ENCODE results near the gene CD180.

The CD180 gene

GRCh38 chr5:67221487-67222242 is 25.1 kb upstream of the CD180 start:
- no peak for DNase-seq (ENCODE audit: low read depth)
- no peak for TF ChIP-seq MYC (IDR thresholded peaks at IDR 0.05; ENCODE audit: low read depth, low read length)
- no peak for TF ChIP-seq MAX (IDR thresholded peaks at IDR 0.05; ENCODE audit: low read depth, low read length)
- no peak overlapping the region for H3K4me3 ChIP-seq (ENCODE audit: low read depth, low read length)

- no peak for DNase-seq (ENCODE audit: low read depth)
- TF ChIP-seq CTCF (IDR thresholded peaks at IDR 0.05; ENCODE audit: low read depth, low read length) (no peak), POLR2A (IDR thresholded peaks at IDR 0.05; ENCODE audit: extremely low read depth, insufficient read length) (no peak), MYC (IDR thresholded peaks at IDR 0.05; ENCODE audit: low read depth, low read length) (no peak), MAX (IDR thresholded peaks at IDR 0.05; ENCODE audit: low read depth, low read length) (no peak)
- H3K4me3 ChIP-seq (ENCODE audit: low read depth, low read length), result no peak overlapping the region
Observed at GRCh38 chr5:67216564-67216963, 20.0 kb upstream of the CD180 start.

GRCh38 chr5:67215519-67216471 is 19.2 kb upstream of the CD180 start:
- TF ChIP-seq POLR2A (IDR thresholded peaks at IDR 0.05; ENCODE audit: extremely low read depth, insufficient read length), result no peak
- no peak for TF ChIP-seq MYC (IDR thresholded peaks at IDR 0.05; ENCODE audit: low read depth, low read length)
- no peak for TF ChIP-seq MAX (IDR thresholded peaks at IDR 0.05; ENCODE audit: low read depth, low read length)
- no peak for TF ChIP-seq CTCF (IDR thresholded peaks at IDR 0.05; ENCODE audit: low read depth, low read length)
- peak; percentile 72 for DNase-seq (ENCODE audit: low read depth)
- H3K4me3 ChIP-seq (ENCODE audit: low read depth, low read length), result no peak overlapping the region

GRCh38 chr5:67214707-67215447 is 18.3 kb upstream of the CD180 start:
- no peak overlapping the region for H3K4me3 ChIP-seq (ENCODE audit: low read depth, low read length)
- DNase-seq (ENCODE audit: low read depth), result no peak
- TF ChIP-seq MYC (IDR thresholded peaks at IDR 0.05; ENCODE audit: low read depth, low read length), result no peak
- no peak for TF ChIP-seq MAX (IDR thresholded peaks at IDR 0.05; ENCODE audit: low read depth, low read length)
- no peak for TF ChIP-seq POLR2A (IDR thresholded peaks at IDR 0.05; ENCODE audit: extremely low read depth, insufficient read length)
- no peak for TF ChIP-seq CTCF (IDR thresholded peaks at IDR 0.05; ENCODE audit: low read depth, low read length)

- H3K4me3 ChIP-seq (ENCODE audit: low read depth, low read length), result no peak overlapping the region
- no peak for DNase-seq (ENCODE audit: low read depth)
- TF ChIP-seq CTCF (IDR thresholded peaks at IDR 0.05; ENCODE audit: low read depth, low read length) (no peak), POLR2A (IDR thresholded peaks at IDR 0.05; ENCODE audit: extremely low read depth, insufficient read length) (no peak), MAX (IDR thresholded peaks at IDR 0.05; ENCODE audit: low read depth, low read length) (no peak), MYC (IDR thresholded peaks at IDR 0.05; ENCODE audit: low read depth, low read length) (no peak)
Observed at GRCh38 chr5:67214036-67214435, 17.4 kb upstream of the CD180 start.
